Measurements from ENCODE around the gene PGLYRP2. TPM values are rescaled to one million over a fixed set of nuclear protein-coding genes. Genes with fewer than 3 reads are reported as not detected.

PGLYRP2 gene
- total and polyA plus RNA-seq, 9 of the 15 experiments (the other 6 are each of a cell fraction or from before 2014, with no cell fraction given): not detected

DNA sequence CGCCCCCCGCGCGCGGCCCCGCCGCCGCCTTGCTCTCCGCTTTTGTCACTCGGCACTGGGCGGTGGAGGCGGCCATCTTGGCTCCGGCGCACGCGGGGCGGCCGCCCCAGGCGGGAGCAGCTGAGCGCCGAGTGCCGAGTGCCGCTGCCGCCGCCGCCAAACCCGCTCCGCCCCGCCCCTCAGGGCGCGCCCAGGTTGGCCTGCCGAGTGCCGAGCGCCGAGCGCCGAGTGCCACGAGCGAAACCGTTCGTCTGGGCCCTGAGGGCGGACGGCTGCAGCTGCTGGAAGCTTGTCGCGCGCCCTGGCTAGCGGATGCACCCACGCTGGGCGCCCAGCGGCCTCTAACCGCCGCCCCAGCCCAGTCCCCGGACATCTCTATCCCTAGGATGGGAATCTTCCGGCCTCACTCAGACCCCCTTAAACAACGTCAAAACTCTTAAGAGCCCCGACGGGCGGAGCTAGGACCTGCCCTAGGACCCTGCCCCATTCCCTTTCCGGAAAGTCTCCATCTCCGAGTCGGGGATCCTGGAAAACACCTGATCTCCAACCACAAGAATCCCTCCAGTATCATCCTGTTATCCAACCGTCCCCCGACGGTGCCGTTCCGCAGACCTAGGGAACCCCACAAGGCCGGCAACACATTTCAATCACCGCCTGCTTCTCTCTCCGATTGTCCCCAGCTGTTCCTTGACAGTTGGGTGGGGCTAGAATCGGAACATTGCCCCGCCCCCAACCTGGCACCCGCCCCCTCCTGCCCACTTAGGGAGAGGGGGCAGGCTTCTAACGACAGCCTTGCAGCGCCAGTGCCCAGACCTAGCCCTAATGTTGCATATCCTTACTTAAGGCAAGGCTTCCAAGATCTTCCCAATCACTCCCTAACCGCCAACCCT is 46.4 kb downstream of the PGLYRP2 start (continued):
- TF ChIP-seq, protein P1, sequence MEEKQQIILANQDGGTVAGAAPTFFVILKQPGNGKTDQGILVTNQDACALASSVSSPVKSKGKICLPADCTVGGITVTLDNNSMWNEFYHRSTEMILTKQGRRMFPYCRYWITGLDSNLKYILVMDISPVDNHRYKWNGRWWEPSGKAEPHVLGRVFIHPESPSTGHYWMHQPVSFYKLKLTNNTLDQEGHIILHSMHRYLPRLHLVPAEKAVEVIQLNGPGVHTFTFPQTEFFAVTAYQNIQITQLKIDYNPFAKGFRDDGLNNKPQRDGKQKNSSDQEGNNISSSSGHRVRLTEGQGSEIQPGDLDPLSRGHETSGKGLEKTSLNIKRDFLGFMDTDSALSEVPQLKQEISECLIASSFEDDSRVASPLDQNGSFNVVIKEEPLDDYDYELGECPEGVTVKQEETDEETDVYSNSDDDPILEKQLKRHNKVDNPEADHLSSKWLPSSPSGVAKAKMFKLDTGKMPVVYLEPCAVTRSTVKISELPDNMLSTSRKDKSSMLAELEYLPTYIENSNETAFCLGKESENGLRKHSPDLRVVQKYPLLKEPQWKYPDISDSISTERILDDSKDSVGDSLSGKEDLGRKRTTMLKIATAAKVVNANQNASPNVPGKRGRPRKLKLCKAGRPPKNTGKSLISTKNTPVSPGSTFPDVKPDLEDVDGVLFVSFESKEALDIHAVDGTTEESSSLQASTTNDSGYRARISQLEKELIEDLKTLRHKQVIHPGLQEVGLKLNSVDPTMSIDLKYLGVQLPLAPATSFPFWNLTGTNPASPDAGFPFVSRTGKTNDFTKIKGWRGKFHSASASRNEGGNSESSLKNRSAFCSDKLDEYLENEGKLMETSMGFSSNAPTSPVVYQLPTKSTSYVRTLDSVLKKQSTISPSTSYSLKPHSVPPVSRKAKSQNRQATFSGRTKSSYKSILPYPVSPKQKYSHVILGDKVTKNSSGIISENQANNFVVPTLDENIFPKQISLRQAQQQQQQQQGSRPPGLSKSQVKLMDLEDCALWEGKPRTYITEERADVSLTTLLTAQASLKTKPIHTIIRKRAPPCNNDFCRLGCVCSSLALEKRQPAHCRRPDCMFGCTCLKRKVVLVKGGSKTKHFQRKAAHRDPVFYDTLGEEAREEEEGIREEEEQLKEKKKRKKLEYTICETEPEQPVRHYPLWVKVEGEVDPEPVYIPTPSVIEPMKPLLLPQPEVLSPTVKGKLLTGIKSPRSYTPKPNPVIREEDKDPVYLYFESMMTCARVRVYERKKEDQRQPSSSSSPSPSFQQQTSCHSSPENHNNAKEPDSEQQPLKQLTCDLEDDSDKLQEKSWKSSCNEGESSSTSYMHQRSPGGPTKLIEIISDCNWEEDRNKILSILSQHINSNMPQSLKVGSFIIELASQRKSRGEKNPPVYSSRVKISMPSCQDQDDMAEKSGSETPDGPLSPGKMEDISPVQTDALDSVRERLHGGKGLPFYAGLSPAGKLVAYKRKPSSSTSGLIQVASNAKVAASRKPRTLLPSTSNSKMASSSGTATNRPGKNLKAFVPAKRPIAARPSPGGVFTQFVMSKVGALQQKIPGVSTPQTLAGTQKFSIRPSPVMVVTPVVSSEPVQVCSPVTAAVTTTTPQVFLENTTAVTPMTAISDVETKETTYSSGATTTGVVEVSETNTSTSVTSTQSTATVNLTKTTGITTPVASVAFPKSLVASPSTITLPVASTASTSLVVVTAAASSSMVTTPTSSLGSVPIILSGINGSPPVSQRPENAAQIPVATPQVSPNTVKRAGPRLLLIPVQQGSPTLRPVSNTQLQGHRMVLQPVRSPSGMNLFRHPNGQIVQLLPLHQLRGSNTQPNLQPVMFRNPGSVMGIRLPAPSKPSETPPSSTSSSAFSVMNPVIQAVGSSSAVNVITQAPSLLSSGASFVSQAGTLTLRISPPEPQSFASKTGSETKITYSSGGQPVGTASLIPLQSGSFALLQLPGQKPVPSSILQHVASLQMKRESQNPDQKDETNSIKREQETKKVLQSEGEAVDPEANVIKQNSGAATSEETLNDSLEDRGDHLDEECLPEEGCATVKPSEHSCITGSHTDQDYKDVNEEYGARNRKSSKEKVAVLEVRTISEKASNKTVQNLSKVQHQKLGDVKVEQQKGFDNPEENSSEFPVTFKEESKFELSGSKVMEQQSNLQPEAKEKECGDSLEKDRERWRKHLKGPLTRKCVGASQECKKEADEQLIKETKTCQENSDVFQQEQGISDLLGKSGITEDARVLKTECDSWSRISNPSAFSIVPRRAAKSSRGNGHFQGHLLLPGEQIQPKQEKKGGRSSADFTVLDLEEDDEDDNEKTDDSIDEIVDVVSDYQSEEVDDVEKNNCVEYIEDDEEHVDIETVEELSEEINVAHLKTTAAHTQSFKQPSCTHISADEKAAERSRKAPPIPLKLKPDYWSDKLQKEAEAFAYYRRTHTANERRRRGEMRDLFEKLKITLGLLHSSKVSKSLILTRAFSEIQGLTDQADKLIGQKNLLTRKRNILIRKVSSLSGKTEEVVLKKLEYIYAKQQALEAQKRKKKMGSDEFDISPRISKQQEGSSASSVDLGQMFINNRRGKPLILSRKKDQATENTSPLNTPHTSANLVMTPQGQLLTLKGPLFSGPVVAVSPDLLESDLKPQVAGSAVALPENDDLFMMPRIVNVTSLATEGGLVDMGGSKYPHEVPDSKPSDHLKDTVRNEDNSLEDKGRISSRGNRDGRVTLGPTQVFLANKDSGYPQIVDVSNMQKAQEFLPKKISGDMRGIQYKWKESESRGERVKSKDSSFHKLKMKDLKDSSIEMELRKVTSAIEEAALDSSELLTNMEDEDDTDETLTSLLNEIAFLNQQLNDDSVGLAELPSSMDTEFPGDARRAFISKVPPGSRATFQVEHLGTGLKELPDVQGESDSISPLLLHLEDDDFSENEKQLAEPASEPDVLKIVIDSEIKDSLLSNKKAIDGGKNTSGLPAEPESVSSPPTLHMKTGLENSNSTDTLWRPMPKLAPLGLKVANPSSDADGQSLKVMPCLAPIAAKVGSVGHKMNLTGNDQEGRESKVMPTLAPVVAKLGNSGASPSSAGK (IDR thresholded peaks at IDR 0.05): no peak
- no peak for TF ChIP-seq BRD4 (IDR thresholded peaks at IDR 0.05)
- TF ChIP-seq, protein P2, sequence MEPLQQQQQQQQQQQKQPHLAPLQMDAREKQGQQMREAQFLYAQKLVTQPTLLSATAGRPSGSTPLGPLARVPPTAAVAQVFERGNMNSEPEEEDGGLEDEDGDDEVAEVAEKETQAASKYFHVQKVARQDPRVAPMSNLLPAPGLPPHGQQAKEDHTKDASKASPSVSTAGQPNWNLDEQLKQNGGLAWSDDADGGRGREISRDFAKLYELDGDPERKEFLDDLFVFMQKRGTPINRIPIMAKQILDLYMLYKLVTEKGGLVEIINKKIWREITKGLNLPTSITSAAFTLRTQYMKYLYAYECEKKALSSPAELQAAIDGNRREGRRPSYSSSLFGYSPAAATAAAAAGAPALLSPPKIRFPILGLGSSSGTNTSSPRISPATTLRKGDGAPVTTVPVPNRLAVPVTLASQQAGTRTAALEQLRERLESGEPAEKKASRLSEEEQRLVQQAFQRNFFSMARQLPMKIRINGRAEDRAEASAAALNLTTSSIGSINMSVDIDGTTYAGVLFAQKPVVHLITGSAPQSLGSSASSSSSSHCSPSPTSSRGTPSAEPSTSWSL (CRISPR knock-in tag; IDR thresholded peaks at IDR 0.05; ENCODE audit: borderline replicate concordance): no peak
- peak; percentile 91 for TF ChIP-seq RBBP5 (IDR thresholded peaks at IDR 0.05; ENCODE audit: borderline replicate concordance, insufficient read depth, low read length, poor library complexity, severe bottlenecking)
- TF ChIP-seq HDAC1 (IDR thresholded peaks at IDR 0.05): peak in 1 of 2 experiments; percentile 68; a peak in 1 of 4 replicates
- TF ChIP-seq, protein P3, sequence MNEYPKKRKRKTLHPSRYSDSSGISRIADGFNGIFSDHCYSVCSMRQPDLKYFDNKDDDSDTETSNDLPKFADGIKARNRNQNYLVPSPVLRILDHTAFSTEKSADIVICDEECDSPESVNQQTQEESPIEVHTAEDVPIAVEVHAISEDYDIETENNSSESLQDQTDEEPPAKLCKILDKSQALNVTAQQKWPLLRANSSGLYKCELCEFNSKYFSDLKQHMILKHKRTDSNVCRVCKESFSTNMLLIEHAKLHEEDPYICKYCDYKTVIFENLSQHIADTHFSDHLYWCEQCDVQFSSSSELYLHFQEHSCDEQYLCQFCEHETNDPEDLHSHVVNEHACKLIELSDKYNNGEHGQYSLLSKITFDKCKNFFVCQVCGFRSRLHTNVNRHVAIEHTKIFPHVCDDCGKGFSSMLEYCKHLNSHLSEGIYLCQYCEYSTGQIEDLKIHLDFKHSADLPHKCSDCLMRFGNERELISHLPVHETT (CRISPR knock-in tag; conservative IDR thresholded peaks at IDR 0.05 in 1 of 2, IDR thresholded peaks at IDR 0.05 in 1 of 2): peak in 1 of 2 experiments; percentile 91; a peak in 2 of 4 replicates
- TF ChIP-seq HMGN3 (IDR thresholded peaks at IDR 0.05; ENCODE audit: borderline replicate concordance, extremely low read depth, insufficient read length, low read depth, low read length): peak; percentile 94
- TF ChIP-seq ERF (CRISPR knock-in tag; IDR thresholded peaks at IDR 0.05): no peak
- TF ChIP-seq, protein P4, sequence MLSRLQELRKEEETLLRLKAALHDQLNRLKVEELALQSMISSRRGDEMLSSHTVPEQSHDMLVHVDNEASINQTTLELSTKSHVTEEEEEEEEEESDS (CRISPR knock-in tag; IDR thresholded peaks at IDR 0.05): no peak
- no peak for TF ChIP-seq PHF21A (IDR thresholded peaks at IDR 0.05; ENCODE audit: borderline replicate concordance, low read depth)
